Right ventricle myocardium superior (tissue), 1 donor: ENCODE results near the gene CASP2. TPM values are rescaled to one million over a fixed set of nuclear protein-coding genes. Genes with fewer than 3 reads are reported as not detected.
A peak's percentile ranks its signal among the peaks of the same experiment; 100 is the strongest.
"Not testable (repeated sequence)": the region's sequence is repeated elsewhere in the genome, so short reads cannot be mapped to it uniquely, and the experiment has no call there.

Experiments
- ATAC-seq: fragments of 200-7000 bp; cut with Tn5 transposase; one replicate; pipeline ENCODE4 v1.9.1; 2020; ENCODE audit warnings: mild to moderate bottlenecking; ENCODE audit not compliant: poor library complexity
- DNase-seq: peaks from one replicate; pipeline ENCODE4 v3.0.0-alpha.2; 2020
- intact Hi-C: fragments of 100-400 bp; cut with DNase I; formaldehyde crosslinking; loops from one replicate; pipeline ENCODE4 v1.11.2; 2022
- total RNA-seq: library from RNA; stranded (reverse); fragmentation: NEBNext Ultra II Directional; extraction: Animal tissue kit (Norgen Biotek cat#: 25700); gene quantifications from one replicate; pipeline ENCODE4 v1.2.1, GENCODE V29; 2021
- donor health status: DM: no; HTN: yes; CAD: no; lungs with severe emphysema.

The CASP2 gene
- total RNA-seq, 1 donor from 2014 or later: 11.1 TPM

- DNase-seq: no peak
- no peak for ATAC-seq
- intact Hi-C loops: loop anchor here (10.0 kb wide), 1 partner anchor 97 kb away; the partner anchor contains the start of gene ZYX
These were observed 714 bp upstream of the CASP2 start for GRCh38 chr7:143287339-143287934.

GRCh38 chr7:143288836-143289235 lies 685 bp downstream of the CASP2 start:
- intact Hi-C loops: loop anchor here (10.0 kb wide), 1 partner anchor 96 kb away; the partner anchor contains the start of gene ZYX
- ATAC-seq (no peak), DNase-seq (no peak)

- DNase-seq: no peak
- ATAC-seq: no peak
- intact Hi-C loops: loop anchor here (10.0 kb wide), 1 partner anchor 95 kb away; the partner anchor contains the start of gene ZYX
These were observed 1.3 kb downstream of the CASP2 start for GRCh38 chr7:143289421-143289820.

GRCh38 chr7:143289888-143290287 lies 1.7 kb downstream of the CASP2 start:
- DNase-seq, ATAC-seq: not testable (repeated sequence)
- intact Hi-C loops: loop anchor here (10.0 kb wide), 1 partner anchor 95 kb away; the partner anchor contains the start of gene ZYX

GRCh38 chr7:143290293-143290692 lies 2.1 kb downstream of the CASP2 start:
- DNase-seq: no peak
- intact Hi-C loops: no loop called here
- ATAC-seq: no peak

- DNase-seq: no peak
- intact Hi-C loops: no loop called here
- ATAC-seq: no peak
These were observed 4.7 kb downstream of the CASP2 start for GRCh38 chr7:143292876-143293275.

- intact Hi-C loops: no loop called here
- DNase-seq: no peak
These were observed 7.7 kb downstream of the CASP2 start for GRCh38 chr7:143295870-143296269.

GRCh38 chr7:143296686-143297085 lies 8.5 kb downstream of the CASP2 start:
- intact Hi-C loops: no loop called here
- ATAC-seq: no peak

More at GRCh38 chr7:143295870-143296269, 7.7 kb downstream of the CASP2 start:
- no peak for ATAC-seq

GRCh38 chr7:143299346-143299745 lies 11.2 kb downstream of the CASP2 start:
- no peak for DNase-seq
- peak; percentile 65 for ATAC-seq
- intact Hi-C loops: no loop called here

More at GRCh38 chr7:143296686-143297085, 8.5 kb downstream of the CASP2 start:
- no peak for DNase-seq

- DNase-seq: peak; percentile 55
- intact Hi-C loops: no loop called here
- peak; percentile 52 for ATAC-seq
These were observed 11.7 kb downstream of the CASP2 start for GRCh38 chr7:143299840-143300239.

- intact Hi-C loops: no loop called here
- ATAC-seq (no peak), DNase-seq (no peak)
These were observed 13.1 kb downstream of the CASP2 start for GRCh38 chr7:143300959-143301935.

- DNase-seq: no peak
- intact Hi-C loops: no loop called here
- ATAC-seq: no peak
These were observed 15.6 kb downstream of the CASP2 start for GRCh38 chr7:143303733-143304132.

- DNase-seq (no peak), ATAC-seq (peak; percentile 9)
- intact Hi-C loops: loop anchor here (5.0 kb wide), 1 partner anchor 298 kb away; no protein-coding TSS in a partner anchor
These were observed 16.8 kb downstream of the CASP2 start for GRCh38 chr7:143304938-143305337.

- intact Hi-C loops: loop anchor here (2.0 to 5.0 kb wide), 2 partner anchors 65 to 298 kb away; no protein-coding TSS in a partner anchor
- DNase-seq: peak; percentile 85
- ATAC-seq: peak; percentile 92
These were observed 17.4 kb downstream of the CASP2 start for GRCh38 chr7:143305423-143306070.

- intact Hi-C loops: loop anchor here (5.0 kb wide), 1 partner anchor 301 kb away; no protein-coding TSS in a partner anchor
- ATAC-seq (peak; percentile 40), DNase-seq (no peak)
These were observed 20.5 kb downstream of the CASP2 start for GRCh38 chr7:143308632-143309031.

GRCh38 chr7:143314127-143314526 lies 26.0 kb downstream of the CASP2 start:
- DNase-seq: no peak
- ATAC-seq: no peak
- intact Hi-C loops: no loop called here

- ATAC-seq: no peak
- DNase-seq: no peak
These were observed 27.6 kb downstream of the CASP2 start, which contains the start of gene CLCN1 for GRCh38 chr7:143315776-143316175. Gene CLCN1, plus strand, starts transcription at chr7:143316111. Its CDS starts 102 bp downstream, at chr7:143316213.

GRCh38 chr7:143316492-143316891 lies 28.3 kb downstream of the CASP2 start:
- ATAC-seq: no peak
- intact Hi-C loops: no loop called here
- no peak for DNase-seq

More at GRCh38 chr7:143315776-143316175, 27.6 kb downstream of the CASP2 start, which contains the start of gene CLCN1:
- intact Hi-C loops: no loop called here

GRCh38 chr7:143318661-143319060 lies 30.5 kb downstream of the CASP2 start:
- intact Hi-C loops: no loop called here
- peak; percentile 65 for ATAC-seq
- peak; percentile 58 for DNase-seq
